OCI-M1 (cell line): ENCODE measurements around the gene ALKBH6.

Experiments used
- DNase-seq: peaks from one replicate; lab custom pipeline; 2025; lab: John Stamatoyannopoulos, UW

Gene ALKBH6

DNA sequence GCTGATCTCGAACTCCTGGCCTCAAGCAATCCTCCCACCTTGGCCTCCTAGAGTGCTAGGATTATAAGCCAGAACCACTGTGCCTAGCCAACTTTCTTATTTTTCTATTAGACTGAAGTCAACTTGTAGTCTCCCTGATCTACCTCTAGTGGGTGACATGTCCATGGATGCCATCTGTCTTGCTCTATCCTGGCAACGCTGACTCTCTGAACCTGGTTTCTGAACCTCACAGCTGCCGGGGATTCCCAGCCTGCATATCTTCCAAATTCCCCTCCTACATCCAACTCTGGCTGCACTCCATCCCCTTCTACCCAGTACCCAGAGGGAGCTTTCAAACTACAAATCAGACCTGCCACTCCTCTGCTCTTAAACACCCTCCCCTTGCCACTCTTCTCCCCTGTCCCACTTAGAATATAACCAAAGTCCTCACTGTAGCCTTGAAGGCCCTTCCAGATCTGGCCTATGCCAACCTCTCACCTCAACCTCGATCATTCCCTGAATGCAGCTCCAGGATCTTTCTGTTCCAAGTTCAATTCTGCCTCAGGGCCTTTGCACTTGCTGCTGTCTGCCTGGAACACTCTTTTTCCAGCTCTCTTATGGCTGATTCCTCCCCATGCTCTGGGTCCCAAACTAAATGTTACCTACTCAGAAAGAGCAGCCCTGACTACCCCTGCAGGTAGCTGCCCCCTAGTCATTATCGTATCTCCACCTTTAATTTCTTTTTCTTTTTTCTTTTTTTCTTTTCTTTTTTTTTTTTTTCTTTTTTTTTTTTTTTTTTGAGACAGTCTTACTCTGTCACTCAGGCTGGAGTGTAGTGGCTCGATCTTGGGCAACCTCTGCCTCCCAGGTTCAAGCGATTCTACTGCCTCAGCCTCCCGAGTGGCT, 16.5 kb upstream of the ALKBH6 start:
- DNase-seq: no peak

GRCh38 chr19:36028313-36029041, 14.5 kb upstream of the ALKBH6 start:
- no peak for DNase-seq

DNA sequence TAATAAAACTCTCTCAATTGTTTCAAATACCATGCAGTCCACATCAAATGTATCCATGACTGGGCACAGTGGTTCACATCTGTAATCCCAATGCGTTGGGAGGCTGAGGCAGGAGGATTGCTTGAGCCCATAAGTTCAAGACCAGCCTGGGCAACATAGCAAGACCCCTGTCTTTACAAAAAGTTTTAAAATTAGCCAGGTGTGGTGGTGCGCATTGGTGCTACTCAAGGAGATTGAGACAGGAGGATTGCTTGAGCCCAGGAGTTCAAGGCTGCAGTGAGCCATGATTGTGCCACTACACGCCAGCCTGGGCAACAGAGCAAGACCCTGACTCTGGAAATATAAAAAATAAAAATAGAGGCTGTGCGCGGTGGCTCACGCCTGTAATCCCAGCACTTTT, 13.7 kb upstream of the ALKBH6 start:
- DNase-seq: no peak

GRCh38 chr19:36026091-36026876, 12.3 kb upstream of the ALKBH6 start:
- no peak for DNase-seq

- no peak for DNase-seq
These were observed 11.5 kb upstream of the ALKBH6 start for GRCh38 chr19:36025541-36025940.

DNA sequence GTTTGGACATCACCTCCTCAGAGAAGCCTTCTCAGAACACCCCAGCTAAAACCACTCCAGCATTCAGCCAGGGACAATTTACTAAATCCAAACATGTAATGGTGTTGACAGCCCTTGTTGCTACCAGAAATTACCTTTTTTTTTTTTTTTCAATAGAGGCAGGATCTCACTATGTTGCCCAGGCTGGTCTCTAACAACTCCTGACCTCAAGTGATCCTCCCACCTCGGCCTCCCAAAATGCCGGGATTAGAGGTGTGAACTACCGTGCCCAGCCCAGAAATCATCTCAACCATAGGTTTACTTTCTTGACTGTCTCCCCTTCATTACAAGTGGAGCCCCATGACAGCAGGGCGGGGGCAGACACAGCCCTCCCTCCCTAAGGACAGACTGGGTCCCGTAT, 9.4 kb upstream of the ALKBH6 start:
- no peak for DNase-seq

GRCh38 chr19:36019061-36019670, 5.2 kb upstream of the ALKBH6 start:
- no peak for DNase-seq

- no peak for DNase-seq
These were observed 567 bp downstream of the ALKBH6 start for GRCh38 chr19:36013280-36014011.

GRCh38 chr19:36010402-36010801, 3.6 kb downstream of the ALKBH6 start:
- DNase-seq: no peak

DNA sequence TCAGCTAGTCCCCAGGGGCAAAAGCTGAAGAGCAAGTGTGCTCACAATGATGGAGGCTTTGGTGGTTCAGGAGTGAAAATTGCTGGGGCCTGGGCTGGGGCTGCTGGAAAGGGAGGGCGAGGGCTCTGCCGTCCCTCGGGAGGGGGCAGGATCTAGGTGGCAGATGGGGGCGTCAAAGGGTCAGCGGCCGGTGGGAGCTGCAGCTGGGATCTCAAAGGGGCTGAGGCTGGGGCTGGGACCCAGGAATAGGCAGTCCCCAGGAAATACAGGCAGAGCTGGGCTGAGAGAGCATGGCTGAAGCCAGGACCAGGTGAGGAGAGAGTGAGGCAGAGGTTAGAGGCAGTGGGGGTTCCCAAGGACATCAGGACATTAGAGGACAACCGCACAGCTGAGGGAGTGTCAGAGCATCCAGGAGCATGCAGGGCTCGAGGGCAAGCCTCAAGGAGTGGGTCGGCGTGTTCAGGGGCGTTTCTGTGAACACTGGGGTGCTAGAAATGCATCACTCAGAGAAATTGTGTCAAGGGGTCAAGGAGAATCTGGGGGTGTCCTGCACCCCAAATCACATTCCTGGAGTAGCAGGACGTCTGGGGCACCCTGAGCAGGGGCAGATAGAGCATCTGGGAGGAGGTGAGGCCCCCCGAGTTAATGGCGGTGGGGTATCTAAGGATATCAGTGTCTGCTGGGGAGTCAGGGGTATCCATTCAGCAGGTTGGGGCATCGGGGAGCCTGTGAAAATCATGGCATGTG, 4.2 kb downstream of the ALKBH6 start:
- no peak for DNase-seq

GRCh38 chr19:36009220-36009619, 4.8 kb downstream of the ALKBH6 start:
- DNase-seq: peak; percentile 60

GRCh38 chr19:36008336-36008978, 5.6 kb downstream of the ALKBH6 start, which contains the start of gene SYNE4:
TSS of gene SYNE4 (minus strand) at chr19:36008813. CDS start at chr19:36008681, 132 bp downstream.
- DNase-seq: no peak

DNA sequence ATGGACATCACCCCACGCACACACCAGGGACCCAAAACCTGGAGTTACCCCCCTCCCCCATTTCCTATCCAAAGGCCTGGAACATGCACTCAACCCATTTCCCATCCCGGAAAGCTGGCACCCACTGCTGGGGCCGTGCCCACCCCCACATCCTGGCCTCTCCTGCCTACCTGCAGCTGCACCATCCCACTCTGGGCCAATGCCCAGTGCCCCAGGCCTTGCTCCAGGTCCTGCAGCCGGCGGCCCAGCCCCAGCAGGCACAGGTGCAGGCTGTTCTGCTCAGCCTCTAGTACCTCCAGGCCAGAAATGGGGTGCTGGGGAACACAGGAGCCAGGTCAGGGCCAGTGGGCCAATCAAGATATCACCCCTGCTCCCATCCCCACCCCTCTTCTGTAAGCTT, 7.1 kb downstream of the ALKBH6 start:
- no peak for DNase-seq

- no peak for DNase-seq
These were observed 10.7 kb downstream of the ALKBH6 start for GRCh38 chr19:36003284-36003683.

DNA sequence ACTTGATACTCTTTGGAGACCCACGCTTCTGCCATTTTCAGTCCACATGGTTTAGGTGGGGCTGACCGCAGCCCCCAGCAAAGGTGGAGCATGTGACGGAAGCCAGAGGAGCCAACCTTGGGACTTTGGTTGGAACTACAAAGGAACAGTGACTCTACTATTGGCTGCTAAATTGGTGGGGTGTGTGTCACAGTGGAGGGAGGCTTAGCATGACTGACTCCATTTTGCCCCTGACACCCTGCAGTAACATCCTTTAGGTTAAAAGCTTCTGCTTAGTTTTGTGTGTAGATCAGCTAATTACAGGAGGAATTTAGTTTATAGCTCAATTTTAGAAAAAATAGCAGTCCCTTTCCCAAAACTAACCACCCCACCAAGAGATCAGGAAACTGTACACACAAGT, 12.4 kb downstream of the ALKBH6 start:
- no peak for DNase-seq

DNA sequence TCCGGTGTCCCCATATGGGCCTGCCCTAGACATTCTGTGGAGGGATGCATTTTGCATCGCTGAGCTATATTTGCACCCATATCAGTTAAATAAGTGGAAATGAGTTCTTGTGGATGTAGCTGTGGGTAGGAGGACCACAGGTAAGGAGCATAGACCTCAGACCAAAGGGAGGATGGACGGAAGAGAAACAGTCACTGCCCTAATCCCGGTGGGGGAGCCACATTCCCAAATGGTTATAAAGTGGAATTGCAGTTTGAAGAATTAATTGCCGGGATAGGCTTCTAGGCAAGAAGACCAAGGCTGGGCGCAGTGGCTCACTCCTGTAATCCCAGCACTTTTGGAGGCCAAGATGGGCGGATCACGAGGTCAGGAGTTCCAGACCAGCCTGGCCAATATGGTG, 17.2 kb downstream of the ALKBH6 start:
- no peak for DNase-seq

GRCh38 chr19:35995048-35995993, 18.7 kb downstream of the ALKBH6 start, which contains the start of gene SDHAF1:
TSS of gene SDHAF1 (plus strand) at chr19:35995188. CDS start at chr19:35995275, 87 bp downstream.
- peak; percentile 98 for DNase-seq

GRCh38 chr19:35993923-35994598, 20.0 kb downstream of the ALKBH6 start:
- no peak for DNase-seq
